Myocyte (in vitro differentiated cells): ENCODE measurements around the gene CDC5L. TPM values are rescaled to one million over a fixed set of nuclear protein-coding genes. Genes with fewer than 3 reads are reported as not detected.

Source experiments
- DNase-seq: peaks from one replicate; pipeline ENCODE4 v3.0.0-alpha.2; 2012; ENCODE audit warnings: low read depth
- microRNA-seq: library from miRNA; unstranded; fragments of <30 nt; microRNA quantifications from one replicate; pipeline ENCODE4, GENCODE V29; 2016
- total RNA-seq: library from RNA; depleted of rRNA; stranded (reverse); fragments of >200 nt; gene quantifications from 2 replicates; pipeline ENCODE4 v1.2.3, GENCODE V29; 2014

The CDC5L gene
- total RNA-seq, 1 donor from 2014 or later, result 23.6 TPM

GRCh38 chr6:44495036-44495901 lies 107.8 kb downstream of the CDC5L start:
- DNase-seq, result no peak

- DNase-seq, result no peak
These were observed 109.3 kb downstream of the CDC5L start for GRCh38 chr6:44496665-44497369.

GRCh38 chr6:44497807-44498206 lies 110.3 kb downstream of the CDC5L start:
- DNase-seq, result no peak

- no peak for DNase-seq
These were observed 110.9 kb downstream of the CDC5L start for GRCh38 chr6:44498436-44498835.

- no peak for DNase-seq
These were observed 112.1 kb downstream of the CDC5L start for GRCh38 chr6:44499609-44500008.

Small RNAs within 50 kb of the gene (microRNA-seq; reads per million reads assigned to microRNA genes)
- gene MIR4642, result not detected

Other genes starting within 250 kb of the CDC5L start
- 0.31 and 1.0 TPM in 2 replicates for gene CAPN11, start 228.9 kb upstream of the CDC5L start, total RNA-seq
- gene MYMX, start 170.8 kb upstream of the CDC5L start, total RNA-seq, result 109 and 219 TPM in 2 replicates
- gene SLC29A1, start 164.1 kb upstream of the CDC5L start, total RNA-seq, result 159 and 244 TPM in 2 replicates
- gene HSP90AB1, start 140.6 kb upstream of the CDC5L start, total RNA-seq, result 1,588 and 1,639 TPM in 2 replicates
- 51.4 and 55.6 TPM in 2 replicates for gene SLC35B2, start 130.2 kb upstream of the CDC5L start, total RNA-seq
- 7.8 and 12.8 TPM in 2 replicates for gene NFKBIE, start 122.2 kb upstream of the CDC5L start, total RNA-seq
- not detected in 2 replicates for gene TMEM151B, start 117.3 kb upstream of the CDC5L start, total RNA-seq
- gene AARS2, start 74.4 kb upstream of the CDC5L start, total RNA-seq, result 6.1 and 6.8 TPM in 2 replicates
- gene SPATS1, start 45.1 kb upstream of the CDC5L start, total RNA-seq, result not detected in 2 replicates